SK-N-SH (cell line): ENCODE data around the gene FGGY. TPM values are rescaled to one million over a fixed set of nuclear protein-coding genes. Genes with fewer than 3 reads are reported as not detected.

Experiments
- CTCF ChIA-PET: fragments of 300-600, 350-600 bp; formaldehyde crosslinking; extraction: SDS; loops from one replicate; lab custom pipeline; 2021; lab: Yijun Ruan, JAX
- POLR2A ChIA-PET: fragments of 350-600 bp; sonication (Branson Sonifier 250); formaldehyde crosslinking; extraction: SDS; loops from one replicate; lab custom pipeline; 2020; ENCODE audit warnings: antibody characterized with exemption, inconsistent platforms; lab: Yijun Ruan, JAX
- DNase-seq: peaks from one replicate; pipeline ENCODE4 v3.0.0; 2012
- H2AFZ ChIP-seq: fragments of 200-600 bp; sonication (generic); 2 replicates; pipeline ENCODE4 v1.8.1; 2016; ENCODE audit warnings: antibody characterized with exemption, mild to moderate bottlenecking, low read depth
- H3F3A ChIP-seq: fragments of 200-600 bp; sonication (generic); replicated peaks from 2 replicates; pipeline ENCODE3; 2016; ENCODE audit warnings: antibody characterized with exemption, mild to moderate bottlenecking; ENCODE audit not compliant: insufficient read depth
- H3K27ac ChIP-seq, 2 experiments: fragments of 200-500 bp in 1 of 2; fragments of 200-600 bp in 1 of 2; sonication (Bioruptor generic) in 1 of 2; sonication (generic), shearing (Covaris generic) in 1 of 2; 2 replicates each; pipeline versions ENCODE4 v1.5.1 to v1.6.1; 2014 to 2016; ENCODE audit warnings: low read depth in 2 of 2, inconsistent platforms in 1 of 2, low read length in 1 of 2, mild to moderate bottlenecking in 1 of 2, mixed read lengths in 1 of 2
- H3K27me3 ChIP-seq: fragments of 200-600 bp; sonication (generic), shearing (Covaris generic); 2 replicates; pipeline ENCODE4 v1.6.1; 2016; ENCODE audit warnings: mixed run types; ENCODE audit not compliant: insufficient read depth
- H3K36me3 ChIP-seq, 2 experiments: fragments of 200-500 bp in 1 of 2; fragments of 200-600 bp in 1 of 2; sonication (Bioruptor generic) in 1 of 2; sonication (generic) in 1 of 2; replicated peaks in 1 of 2; 2 replicates each; pipeline versions ENCODE3 to v1.5.1; 2014 to 2016; ENCODE audit warnings: low read length in 1 of 2, mild to moderate bottlenecking in 1 of 2; ENCODE audit not compliant: insufficient read depth in 2 of 2, control insufficient read depth in 1 of 2
- H3K4me1 ChIP-seq, 2 experiments: fragments of 200-500 bp in 1 of 2; fragments of 200-600 bp in 1 of 2; sonication (Bioruptor generic) in 1 of 2; sonication (generic), shearing (Covaris generic) in 1 of 2; 2 replicates each; pipeline versions ENCODE4 v1.5.1 to v1.6.1; 2014 to 2016; ENCODE audit warnings: low read depth in 1 of 2, low read length in 1 of 2, mixed run types in 1 of 2; ENCODE audit not compliant: insufficient read depth in 2 of 2, control insufficient read depth in 1 of 2
- H3K4me2 ChIP-seq: fragments of 200-600 bp; sonication (generic), shearing (Covaris generic); 2 replicates; pipeline ENCODE4 v1.6.1; 2017; ENCODE audit warnings: mixed run types
- H3K4me3 ChIP-seq, 2 experiments: fragments of 200-500 bp in 1 of 2; fragments of 200-600 bp in 1 of 2; sonication (Bioruptor generic) in 1 of 2; sonication (generic), shearing (Covaris generic) in 1 of 2; 2 replicates each; pipeline versions ENCODE4 v1.5.1 to v1.8.1; 2014 to 2016; ENCODE audit warnings: low read depth in 2 of 2, inconsistent platforms in 1 of 2, low read length in 1 of 2, mild to moderate bottlenecking in 1 of 2, mixed read lengths in 1 of 2, moderate library complexity in 1 of 2
- H3K79me2 ChIP-seq: fragments of 200-600 bp; sonication (generic); 2 replicates; pipeline ENCODE4 v1.8.1; 2017; ENCODE audit warnings: mild to moderate bottlenecking; ENCODE audit not compliant: insufficient read depth
- H3K9ac ChIP-seq: fragments of 200-600 bp; sonication (generic); 2 replicates; pipeline ENCODE4 v1.6.1; 2017; ENCODE audit warnings: mixed run types
- H3K9me2 ChIP-seq: fragments of 200-600 bp; sonication (generic); 2 replicates; pipeline ENCODE4 v1.6.1; 2017; ENCODE audit warnings: mixed run types
- H3K9me3 ChIP-seq: fragments of 200-600 bp; sonication (generic); 2 replicates; pipeline ENCODE4 v1.6.1; 2017; ENCODE audit warnings: mixed run types, mild to moderate bottlenecking, moderate library complexity
- H4K20me1 ChIP-seq: fragments of 200-600 bp; sonication (generic); 2 replicates; pipeline ENCODE4 v1.6.1; 2017; ENCODE audit warnings: mild to moderate bottlenecking, mixed run types; ENCODE audit not compliant: insufficient read depth
- ELF1 ChIP-seq: IDR thresholded peaks from 2 replicates; pipeline ENCODE4 v1.4.0; 2012
- EP300 ChIP-seq, 2 experiments: IDR thresholded peaks; 2 replicates each; pipeline versions ENCODE4 v1.4.0 to v1.6.1; 2012; ENCODE audit warnings: borderline replicate concordance in 1 of 2, low read depth in 1 of 2, low read length in 1 of 2
- EZH2phosphoT487 ChIP-seq: fragments of 200-600 bp; sonication (generic); IDR thresholded peaks from 2 replicates; pipeline ENCODE4 v1.6.1; 2017; ENCODE audit warnings: low read depth, mixed run types, mild to moderate bottlenecking, antibody characterized with exemption, moderate library complexity, borderline replicate concordance
- FOXJ3 ChIP-seq: sonication (generic); formaldehyde crosslinking; IDR thresholded peaks from 2 replicates; pipeline ENCODE4 v1.5.1; 2020; ENCODE audit warnings: mild to moderate bottlenecking, missing genetic modification reagents
- FOXM1 ChIP-seq: IDR thresholded peaks from 2 replicates; pipeline ENCODE4 v1.4.0; 2012; ENCODE audit warnings: low read depth, mild to moderate bottlenecking
- GATA2 ChIP-seq: sonication (generic); formaldehyde crosslinking; IDR thresholded peaks from 2 replicates; pipeline ENCODE4 v1.5.0; 2020; ENCODE audit warnings: mild to moderate bottlenecking, missing genetic modification reagents
- MEF2A ChIP-seq: IDR thresholded peaks from 2 replicates; pipeline ENCODE4 v1.4.0; 2012; ENCODE audit warnings: low read depth, borderline replicate concordance
- MXI1 ChIP-seq: IDR thresholded peaks from 2 replicates; pipeline ENCODE4 v1.6.1; 2012; ENCODE audit warnings: mild to moderate bottlenecking, low read depth, low read length, improper control_type of control experiment
- NFIC ChIP-seq: IDR thresholded peaks from 2 replicates; pipeline ENCODE4 v1.4.0; 2012; ENCODE audit warnings: borderline replicate concordance
- NRF1 ChIP-seq: IDR thresholded peaks from 2 replicates; pipeline ENCODE4 v1.6.1; 2012; ENCODE audit warnings: low read depth, mild to moderate bottlenecking, low read length
- RCOR1 ChIP-seq: fragments of 150-350 bp; IDR thresholded peaks from 2 replicates; pipeline ENCODE4 v1.6.1; 2017; ENCODE audit warnings: antibody characterized with exemption, low read length
- RFX5 ChIP-seq: IDR thresholded peaks from 2 replicates; pipeline ENCODE4 v1.6.1; 2012; ENCODE audit warnings: mild to moderate bottlenecking, improper control_type of control experiment, low read length
- RXRA ChIP-seq: IDR thresholded peaks from 2 replicates; pipeline ENCODE4 v1.4.0; 2012; ENCODE audit warnings: low read depth, mild to moderate bottlenecking, borderline replicate concordance
- SIN3A ChIP-seq: IDR thresholded peaks from 2 replicates; pipeline ENCODE4 v1.6.1; 2012; ENCODE audit warnings: low read depth, mild to moderate bottlenecking, low read length, moderate library complexity, borderline replicate concordance
- SMC3 ChIP-seq: IDR thresholded peaks from 2 replicates; pipeline ENCODE4 v1.6.1; 2012; ENCODE audit warnings: low read depth, low read length, improper control_type of control experiment
- TCF12 ChIP-seq: IDR thresholded peaks from 2 replicates; pipeline ENCODE4 v1.4.0; 2012
- TEAD4 ChIP-seq: IDR thresholded peaks from 2 replicates; pipeline ENCODE4 v1.4.0; 2012; ENCODE audit warnings: mild to moderate bottlenecking, borderline replicate concordance; ENCODE audit not compliant: insufficient read depth
- YY1 ChIP-seq: IDR thresholded peaks from 2 replicates; pipeline ENCODE4 v1.4.0; 2012; ENCODE audit warnings: low read depth, mild to moderate bottlenecking
- polyA plus RNA-seq, 3 experiments: library from polyadenylated mRNA; depleted of rRNA; stranded (reverse); fragments of >200 nt; gene quantifications; 2 replicates each; pipeline ENCODE4 v1.2.3, GENCODE V29; 2012
- TF ChIP-seq, protein P1 (sequence below): fragments of 200-600 bp; sonication (generic); IDR thresholded peaks from 2 replicates; pipeline ENCODE4 v1.6.1; 2017; ENCODE audit warnings: antibody characterized with exemption, mild to moderate bottlenecking, moderate library complexity
- TF ChIP-seq, protein P2 (sequence below): IDR thresholded peaks from 2 replicates; pipeline ENCODE4; 2012

Gene FGGY
- polyA plus RNA-seq, 1 of the 3 experiments (the other 2 are of a cell fraction) = 10.3 TPM

DNA sequence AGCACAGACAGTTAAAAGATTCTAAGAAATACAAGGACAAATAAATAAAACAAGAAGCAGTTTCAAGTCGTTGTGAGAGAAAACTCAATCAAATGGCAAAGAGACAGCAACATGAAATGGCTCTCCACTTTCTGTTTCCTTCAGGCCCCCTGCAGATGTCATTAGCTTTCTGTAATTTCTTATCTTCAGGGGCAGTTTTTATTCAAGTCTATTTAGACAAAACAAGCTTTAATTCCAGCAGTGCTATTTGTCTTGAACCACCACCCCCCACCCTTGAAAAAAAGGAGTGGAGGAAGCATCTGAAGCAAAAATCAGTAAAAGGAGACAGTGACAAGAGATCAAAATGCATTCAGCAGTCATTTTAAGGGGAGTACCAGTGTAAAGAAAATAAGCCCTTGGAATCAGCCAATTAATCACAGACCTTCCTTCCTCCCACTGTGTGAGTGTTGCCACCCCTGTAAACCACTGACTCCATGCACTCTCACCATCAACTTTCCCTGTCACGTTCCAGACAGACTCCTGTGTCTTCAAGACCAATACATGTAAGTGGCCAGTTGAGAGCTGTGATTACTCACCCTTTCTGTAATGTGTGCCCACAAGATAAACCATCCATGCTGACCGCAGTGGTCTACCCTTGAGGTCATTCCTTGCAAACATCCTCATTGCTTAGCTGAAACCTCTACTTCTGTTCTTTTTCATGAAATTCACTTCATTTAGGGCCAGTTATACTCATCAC lies 381.8 kb downstream of the FGGY start (continued):
- no peak for TF ChIP-seq RFX5
- TF ChIP-seq FOXM1 = 0 out of 2 replicates have a peak, but pooled peaks have one; percentile 26
- TF ChIP-seq MEF2A = no peak
- TF ChIP-seq, protein P1, sequence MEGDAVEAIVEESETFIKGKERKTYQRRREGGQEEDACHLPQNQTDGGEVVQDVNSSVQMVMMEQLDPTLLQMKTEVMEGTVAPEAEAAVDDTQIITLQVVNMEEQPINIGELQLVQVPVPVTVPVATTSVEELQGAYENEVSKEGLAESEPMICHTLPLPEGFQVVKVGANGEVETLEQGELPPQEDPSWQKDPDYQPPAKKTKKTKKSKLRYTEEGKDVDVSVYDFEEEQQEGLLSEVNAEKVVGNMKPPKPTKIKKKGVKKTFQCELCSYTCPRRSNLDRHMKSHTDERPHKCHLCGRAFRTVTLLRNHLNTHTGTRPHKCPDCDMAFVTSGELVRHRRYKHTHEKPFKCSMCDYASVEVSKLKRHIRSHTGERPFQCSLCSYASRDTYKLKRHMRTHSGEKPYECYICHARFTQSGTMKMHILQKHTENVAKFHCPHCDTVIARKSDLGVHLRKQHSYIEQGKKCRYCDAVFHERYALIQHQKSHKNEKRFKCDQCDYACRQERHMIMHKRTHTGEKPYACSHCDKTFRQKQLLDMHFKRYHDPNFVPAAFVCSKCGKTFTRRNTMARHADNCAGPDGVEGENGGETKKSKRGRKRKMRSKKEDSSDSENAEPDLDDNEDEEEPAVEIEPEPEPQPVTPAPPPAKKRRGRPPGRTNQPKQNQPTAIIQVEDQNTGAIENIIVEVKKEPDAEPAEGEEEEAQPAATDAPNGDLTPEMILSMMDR = no peak
- TF ChIP-seq YY1 = no peak
- TF ChIP-seq EZH2phosphoT487 = no peak
- no peak; the same call in 1 of the 2 replicates for TF ChIP-seq SMC3
- TF ChIP-seq, protein P2, sequence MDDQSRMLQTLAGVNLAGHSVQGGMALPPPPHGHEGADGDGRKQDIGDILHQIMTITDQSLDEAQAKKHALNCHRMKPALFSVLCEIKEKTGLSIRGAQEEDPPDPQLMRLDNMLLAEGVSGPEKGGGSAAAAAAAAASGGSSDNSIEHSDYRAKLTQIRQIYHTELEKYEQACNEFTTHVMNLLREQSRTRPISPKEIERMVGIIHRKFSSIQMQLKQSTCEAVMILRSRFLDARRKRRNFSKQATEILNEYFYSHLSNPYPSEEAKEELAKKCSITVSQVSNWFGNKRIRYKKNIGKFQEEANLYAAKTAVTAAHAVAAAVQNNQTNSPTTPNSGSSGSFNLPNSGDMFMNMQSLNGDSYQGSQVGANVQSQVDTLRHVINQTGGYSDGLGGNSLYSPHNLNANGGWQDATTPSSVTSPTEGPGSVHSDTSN = peak; percentile 90
- no peak for TF ChIP-seq NRF1

- no peaks in the 10 kb centered on the region for H3K27me3 ChIP-seq
- H3K27ac ChIP-seq = no peak overlapping the region; a peak in 1 of 4 replicates
- H4K20me1 ChIP-seq = no peaks in the 10 kb centered on the region
- ChIA-PET POLR2A (no interaction called here), CTCF (interaction anchor here (1.0 to 3.1 kb wide), 3 partner anchors 19 to 899 kb away, joined by 3 to 11 read pairs (median 4); no protein-coding TSS in a partner anchor)
- H2AFZ ChIP-seq = no peak overlapping the region
- H3K9ac ChIP-seq = no peak overlapping the region
- H3K9me3 ChIP-seq = no peaks in the 10 kb centered on the region
- no peak overlapping the region for H3K4me2 ChIP-seq
- DNase-seq = peak; percentile 22
- peaks cover 9 to 10% of the 10 kb centered on the region in 2 experiments; a peak in 3 of 4 replicates for H3K4me1 ChIP-seq
- H3K79me2 ChIP-seq = no peaks in the 10 kb centered on the region
- no peaks in the 10 kb centered on the region for H3K9me2 ChIP-seq
- no peak for TF ChIP-seq RFX5
- TF ChIP-seq TEAD4 = no peak
- TF ChIP-seq EP300 (IDR thresholded peaks at IDR 0.05; ENCODE audit: borderline replicate concordance in 1 of 2, low read depth in 1 of 2, low read length in 1 of 2) = peak in 1 of 2 experiments; percentile 80; a peak in 2 of 4 replicates
- TF ChIP-seq ELF1 = no peak
- TF ChIP-seq TCF12 = peak; percentile 62
- no peak for TF ChIP-seq MXI1
- no peak for TF ChIP-seq RXRA
- TF ChIP-seq, protein P1 = no peak
- no peak for TF ChIP-seq SIN3A
- no peak for TF ChIP-seq NFIC
- peak; percentile 98 for TF ChIP-seq RCOR1
- TF ChIP-seq FOXJ3 = no peak
- TF ChIP-seq GATA2 = peak; percentile 79
- no peaks in the 10 kb centered on the region for H3K36me3 ChIP-seq
- H3K4me3 ChIP-seq = no peak overlapping the region
- peaks cover 9% of the 10 kb centered on the region for H3F3A ChIP-seq
Measured at GRCh38 chr1:59680044-59680443, 383.1 kb downstream of the FGGY start.
